ENCODE measurements around the gene OPA3.
"Not testable (repeated sequence)": the region's sequence is repeated elsewhere in the genome, so short reads cannot be mapped to it uniquely, and the experiment has no call there.

Gene OPA3

GRCh38 chr19:45584332-45585157 is at the start of gene OPA3:
TSS of gene OPA3 (minus strand) at chr19:45584802. CDS start at chr19:45584764, 38 bp downstream.
- DNase-seq = peak; percentile 100

GRCh38 chr19:45632468-45633196 is 48.0 kb upstream of the OPA3 start:
- DNase-seq = no peak

- DNase-seq = no peak
Measured at GRCh38 chr19:45630463-45630862, 45.9 kb upstream of the OPA3 start.

GRCh38 chr19:45629704-45630103 is 45.1 kb upstream of the OPA3 start:
- DNase-seq = no peak

GRCh38 chr19:45628219-45628618 is 43.6 kb upstream of the OPA3 start:
- DNase-seq = not testable (repeated sequence)

- no peak for DNase-seq
Measured at GRCh38 chr19:45623984-45624383, 39.4 kb upstream of the OPA3 start.

GRCh38 chr19:45621976-45622503 is 37.4 kb upstream of the OPA3 start:
- no peak for DNase-seq

- no peak for DNase-seq
Measured at GRCh38 chr19:45621389-45621788, 36.8 kb upstream of the OPA3 start.

- no peak for DNase-seq
Measured at GRCh38 chr19:45616704-45617017, 32.1 kb upstream of the OPA3 start.

- peak; percentile 71 for DNase-seq
Measured at GRCh38 chr19:45615795-45616703, 31.4 kb upstream of the OPA3 start.

- DNase-seq = not testable (repeated sequence)
Measured at GRCh38 chr19:45615056-45615455, 30.5 kb upstream of the OPA3 start.

GRCh38 chr19:45613926-45614725 is 29.5 kb upstream of the OPA3 start:
- no peak for DNase-seq

- no peak for DNase-seq
Measured at GRCh38 chr19:45608948-45609347, 24.3 kb upstream of the OPA3 start.

- peak; percentile 62 for DNase-seq
Measured at GRCh38 chr19:45607071-45608029, 22.7 kb upstream of the OPA3 start.

GRCh38 chr19:45601524-45602374 is 17.1 kb upstream of the OPA3 start, which contains the start of gene GPR4:
TSS of gene GPR4 (minus strand) at chr19:45602212. CDS start at chr19:45591866, 10,346 bp downstream.
- DNase-seq = peak; percentile 42

GRCh38 chr19:45601115-45601514 is 16.5 kb upstream of the OPA3 start:
- DNase-seq = no peak

GRCh38 chr19:45600340-45600885 is 15.8 kb upstream of the OPA3 start:
- DNase-seq = no peak

- DNase-seq = no peak
Measured at GRCh38 chr19:45599286-45599685, 14.7 kb upstream of the OPA3 start.

- DNase-seq = no peak
Measured at GRCh38 chr19:45598267-45599001, 13.8 kb upstream of the OPA3 start.
